ENCODE measurements around the gene CADPS. TPM values are rescaled to one million over a fixed set of nuclear protein-coding genes. Genes with fewer than 3 reads are reported as not detected.

Gene CADPS
- polyA plus RNA-seq, 1 donor (not counting 4 experiments of a cell fraction or from before 2014, with no cell fraction given) = not detected

- H4K20me1 ChIP-seq (ENCODE audit: control insufficient read depth, extremely low read depth, insufficient read depth, low read length) = no peaks in the 10 kb centered on the region
- H3K4me1 ChIP-seq (ENCODE audit: control insufficient read depth, extremely low read depth, insufficient read depth, low read length) = no peaks in the 10 kb centered on the region
- no peak for FAIRE-seq
- H3K27me3 ChIP-seq (ENCODE audit: control insufficient read depth, extremely low read depth, insufficient read depth, low read length) = peaks cover 7% of the 10 kb centered on the region
- no peak for DNase-seq (ENCODE audit: low read depth, low spot score)
- H3K79me2 ChIP-seq (ENCODE audit: control insufficient read depth, insufficient read depth, low read length) = no peaks in the 10 kb centered on the region
- H3K9me3 ChIP-seq (ENCODE audit: control insufficient read depth, low read depth, low read length) = no peaks in the 10 kb centered on the region
- H3K9me1 ChIP-seq (ENCODE audit: control insufficient read depth, extremely low read depth, insufficient read depth, low read length) = no peaks in the 10 kb centered on the region
- dilution Hi-C loops (cut with MboI; ENCODE audit: extremely low pct_ligation_motif_present, low sequenced_read_pairs) = no loop called here
- TF ChIP-seq EZH2 (IDR thresholded peaks at IDR 0.05; ENCODE audit: low read length) (no peak), CTCF (optimal IDR thresholded peaks at IDR 0.05 in 1 of 3, IDR thresholded peaks at IDR 0.05 in 1 of 3, conservative IDR thresholded peaks at IDR 0.05 in 1 of 3; ENCODE audit: extremely low read depth in 1 of 3, insufficient read depth in 2 of 3, low read length in 3 of 3) (no peak)
- H3K9ac ChIP-seq (ENCODE audit: control insufficient read depth, extremely low read depth, insufficient read depth, low read length) = no peak overlapping the region
- H3K36me3 ChIP-seq (ENCODE audit: control insufficient read depth in 2 of 2, extremely low read depth in 1 of 2, insufficient read depth in 2 of 2, low read length in 2 of 2) = no peaks in the 10 kb centered on the region
- no peak overlapping the region for H3K4me3 ChIP-seq (ENCODE audit: control insufficient read depth in 2 of 3, extremely low read depth in 1 of 3, insufficient read depth in 2 of 3, low read depth in 1 of 3, low read length in 3 of 3)
- H3K4me2 ChIP-seq (ENCODE audit: control insufficient read depth, extremely low read depth, insufficient read depth, low read depth, low read length) = no peak overlapping the region
- no peak overlapping the region for H2AFZ ChIP-seq (ENCODE audit: control insufficient read depth, low read length)
- no peak overlapping the region for H3K27ac ChIP-seq (ENCODE audit: control insufficient read depth, insufficient read depth, low read length)
Measured at GRCh38 chr3:62632510-62633294, 242.5 kb downstream of the CADPS start.

GRCh38 chr3:62631488-62631887, 243.7 kb downstream of the CADPS start:
- peaks cover 7% of the 10 kb centered on the region for H3K27me3 ChIP-seq (ENCODE audit: control insufficient read depth, extremely low read depth, insufficient read depth, low read length)
- no peaks in the 10 kb centered on the region for H4K20me1 ChIP-seq (ENCODE audit: control insufficient read depth, extremely low read depth, insufficient read depth, low read length)
- no peak overlapping the region for H3K4me2 ChIP-seq (ENCODE audit: control insufficient read depth, extremely low read depth, insufficient read depth, low read depth, low read length)
- TF ChIP-seq CTCF (optimal IDR thresholded peaks at IDR 0.05 in 1 of 3, IDR thresholded peaks at IDR 0.05 in 1 of 3, conservative IDR thresholded peaks at IDR 0.05 in 1 of 3; ENCODE audit: extremely low read depth in 1 of 3, insufficient read depth in 2 of 3, low read length in 3 of 3) (no peak), EZH2 (IDR thresholded peaks at IDR 0.05; ENCODE audit: low read length) (no peak)
- no peaks in the 10 kb centered on the region for H3K4me1 ChIP-seq (ENCODE audit: control insufficient read depth, extremely low read depth, insufficient read depth, low read length)
- H2AFZ ChIP-seq (ENCODE audit: control insufficient read depth, low read length) = no peak overlapping the region
- dilution Hi-C loops (cut with MboI; ENCODE audit: extremely low pct_ligation_motif_present, low sequenced_read_pairs) = no loop called here
- no peaks in the 10 kb centered on the region for H3K36me3 ChIP-seq (ENCODE audit: control insufficient read depth in 2 of 2, extremely low read depth in 1 of 2, insufficient read depth in 2 of 2, low read length in 2 of 2)
- FAIRE-seq = no peak
- H3K27ac ChIP-seq (ENCODE audit: control insufficient read depth, insufficient read depth, low read length) = no peak overlapping the region
- H3K9ac ChIP-seq (ENCODE audit: control insufficient read depth, extremely low read depth, insufficient read depth, low read length) = no peak overlapping the region
- no peaks in the 10 kb centered on the region for H3K9me1 ChIP-seq (ENCODE audit: control insufficient read depth, extremely low read depth, insufficient read depth, low read length)
- H3K4me3 ChIP-seq (ENCODE audit: control insufficient read depth in 2 of 3, extremely low read depth in 1 of 3, insufficient read depth in 2 of 3, low read depth in 1 of 3, low read length in 3 of 3) = no peak overlapping the region
- no peaks in the 10 kb centered on the region for H3K79me2 ChIP-seq (ENCODE audit: control insufficient read depth, insufficient read depth, low read length)
- no peak for DNase-seq (ENCODE audit: low read depth, low spot score)
- no peaks in the 10 kb centered on the region for H3K9me3 ChIP-seq (ENCODE audit: control insufficient read depth, low read depth, low read length)
